Measurements from ENCODE around the gene TMC4. TPM values are rescaled to one million over a fixed set of nuclear protein-coding genes. Genes with fewer than 3 reads are reported as not detected.

Gene TMC4
- total and polyA plus RNA-seq, 4 donors: 26.1 to 81.0 (median 33.9) TPM

GRCh38 chr19:54153731-54154326, 19.1 kb downstream of the TMC4 start:
- no peak overlapping the region for H3K4me3 ChIP-seq
- no peak overlapping the region for H3K9ac ChIP-seq (ENCODE audit: insufficient read depth in 1 of 2, low read length in 2 of 2)
- peaks cover 2 to 6% (median 4%) of the 10 kb centered on the region in 5 donors for H3K4me1 ChIP-seq (ENCODE audit: control insufficient read depth in 5 of 5, insufficient read depth in 5 of 5, low read length in 5 of 5)
- DNase-seq (no peak), ATAC-seq (ENCODE audit: insufficient read depth, low FRiP score) (no peak)
- WGBS, 2 donors: 83 to 84% methylated on average over 10 of the region's 10 CpGs
- peaks cover 14 to 79% (median 28%) of the 10 kb centered on the region in 4 donors for H3K36me3 ChIP-seq (ENCODE audit: control insufficient read depth in 4 of 4, insufficient read depth in 4 of 4, low read length in 4 of 4)
- no peak for TF ChIP-seq CTCF (IDR thresholded peaks at IDR 0.05; ENCODE audit: control extremely low read depth, extremely low read depth)
- H3K9me3 ChIP-seq (ENCODE audit: control insufficient read depth in 4 of 4, insufficient read depth in 3 of 4, low read length in 3 of 4): no peaks in the 10 kb centered on the region
- H3K27ac ChIP-seq (ENCODE audit: low read depth in 1 of 2, low read length in 1 of 2): no peak overlapping the region
- no peaks in the 10 kb centered on the region for H3K27me3 ChIP-seq (ENCODE audit: control insufficient read depth in 3 of 3, insufficient read depth in 3 of 3, low read length in 2 of 3)

- Histone ChIP-seq H3K36me3 (ENCODE audit: control insufficient read depth in 4 of 4, insufficient read depth in 4 of 4, low read length in 4 of 4) (peaks cover 14 to 86% (median 29%) of the 10 kb centered on the region in 4 donors), H3K27me3 (ENCODE audit: control insufficient read depth in 3 of 3, insufficient read depth in 3 of 3, low read length in 2 of 3) (no peaks in the 10 kb centered on the region), H3K4me1 (ENCODE audit: control insufficient read depth in 5 of 5, insufficient read depth in 5 of 5, low read length in 5 of 5) (no peaks in the 10 kb centered on the region), H3K27ac (ENCODE audit: low read depth in 1 of 2, low read length in 1 of 2) (no peak overlapping the region), H3K4me3 (no peak overlapping the region), H3K9me3 (ENCODE audit: control insufficient read depth in 4 of 4, insufficient read depth in 3 of 4, low read length in 3 of 4) (no peaks in the 10 kb centered on the region), H3K9ac (ENCODE audit: insufficient read depth in 1 of 2, low read length in 2 of 2) (no peak overlapping the region)
- no peak for TF ChIP-seq CTCF (IDR thresholded peaks at IDR 0.05; ENCODE audit: control extremely low read depth, extremely low read depth)
- ATAC-seq (ENCODE audit: insufficient read depth, low FRiP score) (no peak), DNase-seq (no peak)
- WGBS, 2 donors: 95% methylated on average over 25 of the region's 25 CpGs
Measured at GRCh38 chr19:54152878-54153524, 20.0 kb downstream of the TMC4 start.

- 93 to 94% methylated on average over 12 of the region's 12 CpGs for WGBS, 2 donors
- Histone ChIP-seq H3K4me1 (ENCODE audit: control insufficient read depth in 5 of 5, insufficient read depth in 5 of 5, low read length in 5 of 5) (no peaks in the 10 kb centered on the region), H3K9me3 (ENCODE audit: control insufficient read depth in 4 of 4, insufficient read depth in 3 of 4, low read length in 3 of 4) (no peaks in the 10 kb centered on the region), H3K4me3 (no peak overlapping the region), H3K27ac (ENCODE audit: low read depth in 1 of 2, low read length in 1 of 2) (no peak overlapping the region), H3K27me3 (ENCODE audit: control insufficient read depth in 3 of 3, insufficient read depth in 3 of 3, low read length in 2 of 3) (no peaks in the 10 kb centered on the region), H3K9ac (ENCODE audit: insufficient read depth in 1 of 2, low read length in 2 of 2) (no peak overlapping the region), H3K36me3 (ENCODE audit: control insufficient read depth in 4 of 4, insufficient read depth in 4 of 4, low read length in 4 of 4) (peaks cover 14 to 92% (median 33%) of the 10 kb centered on the region in 4 donors)
- no peak for TF ChIP-seq CTCF (IDR thresholded peaks at IDR 0.05; ENCODE audit: control extremely low read depth, extremely low read depth)
- DNase-seq (no peak), ATAC-seq (ENCODE audit: insufficient read depth, low FRiP score) (no peak)
Measured at GRCh38 chr19:54152267-54152666, 20.7 kb downstream of the TMC4 start.
